ENCODE data around the gene MSANTD2.

MSANTD2 gene

GRCh38 chr11:124800226-124800929, at the start of gene MSANTD2:
MSANTD2 (minus strand) TSS chr11:124800406; CDS start chr11:124800380, 26 bp downstream.
- no peaks in the 10 kb centered on the region for H3K36me3 ChIP-seq (ENCODE audit: control insufficient read depth, insufficient read depth, low read length)
- H3K4me1 ChIP-seq (ENCODE audit: control insufficient read depth, insufficient read depth, low read length), result peaks cover 9% of the 10 kb centered on the region
- peak within 1 kb of the TSS; percentile 94 for H3K9ac ChIP-seq (ENCODE audit: low read length)
- H3K27me3 ChIP-seq (ENCODE audit: control insufficient read depth, insufficient read depth, low read length), result no peaks in the 10 kb centered on the region
- peak within 1 kb of the TSS; percentile 81 for H3K4me3 ChIP-seq (ENCODE audit: low read length)
- H3K9me3 ChIP-seq (ENCODE audit: control insufficient read depth, low read length), result no peaks in the 10 kb centered on the region

- no peaks in the 10 kb centered on the region for H3K36me3 ChIP-seq (ENCODE audit: control insufficient read depth, insufficient read depth, low read length)
- no peak overlapping the region for H3K4me3 ChIP-seq (ENCODE audit: low read length)
- peaks cover 88% of the 10 kb centered on the region for H3K27me3 ChIP-seq (ENCODE audit: control insufficient read depth, insufficient read depth, low read length)
- H3K9ac ChIP-seq (ENCODE audit: low read length), result no peak overlapping the region
- H3K9me3 ChIP-seq (ENCODE audit: control insufficient read depth, low read length), result no peaks in the 10 kb centered on the region
- H3K4me1 ChIP-seq (ENCODE audit: control insufficient read depth, insufficient read depth, low read length), result peaks cover 15% of the 10 kb centered on the region
These were observed 46.0 kb upstream of the MSANTD2 start for GRCh38 chr11:124846070-124846673.

- Histone ChIP-seq H3K4me3 (ENCODE audit: low read length) (no peak overlapping the region), H3K9me3 (ENCODE audit: control insufficient read depth, low read length) (no peaks in the 10 kb centered on the region), H3K4me1 (ENCODE audit: control insufficient read depth, insufficient read depth, low read length) (peaks cover 20% of the 10 kb centered on the region), H3K9ac (ENCODE audit: low read length) (no peak overlapping the region), H3K36me3 (ENCODE audit: control insufficient read depth, insufficient read depth, low read length) (no peaks in the 10 kb centered on the region), H3K27me3 (ENCODE audit: control insufficient read depth, insufficient read depth, low read length) (peaks cover 99% of the 10 kb centered on the region)
These were observed 44.5 kb upstream of the MSANTD2 start for GRCh38 chr11:124844664-124845079.

GRCh38 chr11:124843616-124843910, 43.4 kb upstream of the MSANTD2 start:
- H3K36me3 ChIP-seq (ENCODE audit: control insufficient read depth, insufficient read depth, low read length), result no peaks in the 10 kb centered on the region
- H3K27me3 ChIP-seq (ENCODE audit: control insufficient read depth, insufficient read depth, low read length), result peaks cover 100% of the 10 kb centered on the region
- H3K4me3 ChIP-seq (ENCODE audit: low read length), result no peak overlapping the region
- no peak overlapping the region for H3K9ac ChIP-seq (ENCODE audit: low read length)
- no peaks in the 10 kb centered on the region for H3K9me3 ChIP-seq (ENCODE audit: control insufficient read depth, low read length)
- H3K4me1 ChIP-seq (ENCODE audit: control insufficient read depth, insufficient read depth, low read length), result peaks cover 28% of the 10 kb centered on the region

- no peak overlapping the region for H3K9ac ChIP-seq (ENCODE audit: low read length)
- no peak overlapping the region for H3K4me3 ChIP-seq (ENCODE audit: low read length)
- H3K27me3 ChIP-seq (ENCODE audit: control insufficient read depth, insufficient read depth, low read length), result peaks cover 100% of the 10 kb centered on the region
- no peaks in the 10 kb centered on the region for H3K9me3 ChIP-seq (ENCODE audit: control insufficient read depth, low read length)
- peaks cover 28% of the 10 kb centered on the region for H3K4me1 ChIP-seq (ENCODE audit: control insufficient read depth, insufficient read depth, low read length)
- no peaks in the 10 kb centered on the region for H3K36me3 ChIP-seq (ENCODE audit: control insufficient read depth, insufficient read depth, low read length)
These were observed 42.1 kb upstream of the MSANTD2 start for GRCh38 chr11:124842305-124842704.

- no peaks in the 10 kb centered on the region for H3K9me3 ChIP-seq (ENCODE audit: control insufficient read depth, low read length)
- H3K4me1 ChIP-seq (ENCODE audit: control insufficient read depth, insufficient read depth, low read length), result peaks cover 28% of the 10 kb centered on the region
- H3K36me3 ChIP-seq (ENCODE audit: control insufficient read depth, insufficient read depth, low read length), result no peaks in the 10 kb centered on the region
- H3K27me3 ChIP-seq (ENCODE audit: control insufficient read depth, insufficient read depth, low read length), result peaks cover 95% of the 10 kb centered on the region
- no peak overlapping the region for H3K4me3 ChIP-seq (ENCODE audit: low read length)
- no peak overlapping the region for H3K9ac ChIP-seq (ENCODE audit: low read length)
These were observed 41.6 kb upstream of the MSANTD2 start for GRCh38 chr11:124841840-124842239.

- Histone ChIP-seq H3K27me3 (ENCODE audit: control insufficient read depth, insufficient read depth, low read length) (peaks cover 88% of the 10 kb centered on the region), H3K9me3 (ENCODE audit: control insufficient read depth, low read length) (no peaks in the 10 kb centered on the region), H3K36me3 (ENCODE audit: control insufficient read depth, insufficient read depth, low read length) (no peaks in the 10 kb centered on the region), H3K4me1 (ENCODE audit: control insufficient read depth, insufficient read depth, low read length) (peaks cover 28% of the 10 kb centered on the region), H3K4me3 (ENCODE audit: low read length) (no peak overlapping the region), H3K9ac (ENCODE audit: low read length) (no peak overlapping the region)
These were observed 41.0 kb upstream of the MSANTD2 start for GRCh38 chr11:124841201-124841600.

GRCh38 chr11:124840666-124841065, 40.5 kb upstream of the MSANTD2 start:
- H3K36me3 ChIP-seq (ENCODE audit: control insufficient read depth, insufficient read depth, low read length), result no peaks in the 10 kb centered on the region
- no peak overlapping the region for H3K9ac ChIP-seq (ENCODE audit: low read length)
- no peak overlapping the region for H3K4me3 ChIP-seq (ENCODE audit: low read length)
- peaks cover 28% of the 10 kb centered on the region for H3K4me1 ChIP-seq (ENCODE audit: control insufficient read depth, insufficient read depth, low read length)
- H3K27me3 ChIP-seq (ENCODE audit: control insufficient read depth, insufficient read depth, low read length), result peaks cover 83% of the 10 kb centered on the region
- H3K9me3 ChIP-seq (ENCODE audit: control insufficient read depth, low read length), result no peaks in the 10 kb centered on the region

GRCh38 chr11:124839972-124840621, 39.9 kb upstream of the MSANTD2 start:
- H3K27me3 ChIP-seq (ENCODE audit: control insufficient read depth, insufficient read depth, low read length), result peaks cover 77% of the 10 kb centered on the region
- peaks cover 28% of the 10 kb centered on the region for H3K4me1 ChIP-seq (ENCODE audit: control insufficient read depth, insufficient read depth, low read length)
- no peaks in the 10 kb centered on the region for H3K9me3 ChIP-seq (ENCODE audit: control insufficient read depth, low read length)
- no peak overlapping the region for H3K4me3 ChIP-seq (ENCODE audit: low read length)
- no peaks in the 10 kb centered on the region for H3K36me3 ChIP-seq (ENCODE audit: control insufficient read depth, insufficient read depth, low read length)
- H3K9ac ChIP-seq (ENCODE audit: low read length), result no peak overlapping the region

- H3K36me3 ChIP-seq (ENCODE audit: control insufficient read depth, insufficient read depth, low read length), result no peaks in the 10 kb centered on the region
- no peak overlapping the region for H3K4me3 ChIP-seq (ENCODE audit: low read length)
- no peaks in the 10 kb centered on the region for H3K9me3 ChIP-seq (ENCODE audit: control insufficient read depth, low read length)
- H3K4me1 ChIP-seq (ENCODE audit: control insufficient read depth, insufficient read depth, low read length), result peaks cover 28% of the 10 kb centered on the region
- H3K27me3 ChIP-seq (ENCODE audit: control insufficient read depth, insufficient read depth, low read length), result peaks cover 70% of the 10 kb centered on the region
- H3K9ac ChIP-seq (ENCODE audit: low read length), result no peak overlapping the region
These were observed 39.1 kb upstream of the MSANTD2 start for GRCh38 chr11:124839128-124839971.

GRCh38 chr11:124838805-124839127, 38.6 kb upstream of the MSANTD2 start:
- Histone ChIP-seq H3K27me3 (ENCODE audit: control insufficient read depth, insufficient read depth, low read length) (peaks cover 64% of the 10 kb centered on the region), H3K4me1 (ENCODE audit: control insufficient read depth, insufficient read depth, low read length) (peaks cover 33% of the 10 kb centered on the region), H3K36me3 (ENCODE audit: control insufficient read depth, insufficient read depth, low read length) (no peaks in the 10 kb centered on the region), H3K9ac (ENCODE audit: low read length) (no peak overlapping the region), H3K4me3 (ENCODE audit: low read length) (no peak overlapping the region), H3K9me3 (ENCODE audit: control insufficient read depth, low read length) (no peaks in the 10 kb centered on the region)

GRCh38 chr11:124837491-124837856, 37.3 kb upstream of the MSANTD2 start:
- no peak overlapping the region for H3K9ac ChIP-seq (ENCODE audit: low read length)
- no peaks in the 10 kb centered on the region for H3K9me3 ChIP-seq (ENCODE audit: control insufficient read depth, low read length)
- peaks cover 51% of the 10 kb centered on the region for H3K27me3 ChIP-seq (ENCODE audit: control insufficient read depth, insufficient read depth, low read length)
- H3K36me3 ChIP-seq (ENCODE audit: control insufficient read depth, insufficient read depth, low read length), result no peaks in the 10 kb centered on the region
- H3K4me3 ChIP-seq (ENCODE audit: low read length), result no peak overlapping the region
- H3K4me1 ChIP-seq (ENCODE audit: control insufficient read depth, insufficient read depth, low read length), result peaks cover 35% of the 10 kb centered on the region
